Activated T-cell treated with anti-CD3 and anti-CD28 coated beads, Interleukin-2, amount 50 U/mL, for 24 hours (primary cell): Measurements from ENCODE around the gene TMEM256.

ENCODE experiments used
- DNase-seq: peaks from one replicate; pipeline ENCODE4 v3.0.0-alpha.2; 2020
- H3K27ac Mint-ChIP-seq: 2 replicates; pipeline ENCODE4 v1.8.0; 2020; ENCODE audit warnings: mild to moderate bottlenecking, mixed read lengths
- H3K27me3 Mint-ChIP-seq: 2 replicates; pipeline ENCODE4 v1.8.0; 2020; ENCODE audit warnings: mixed read lengths
- H3K36me3 Mint-ChIP-seq: 2 replicates; pipeline ENCODE4 v1.8.0; 2020; ENCODE audit warnings: low read depth, mixed read lengths
- H3K4me1 Mint-ChIP-seq: 2 replicates; pipeline ENCODE4 v1.8.0; 2020; ENCODE audit warnings: low read depth, mixed read lengths
- H3K4me3 Mint-ChIP-seq: 2 replicates; pipeline ENCODE4 v1.8.0; 2020; ENCODE audit warnings: mild to moderate bottlenecking, moderate library complexity, mixed read lengths
- H3K9me3 Mint-ChIP-seq: 2 replicates; pipeline ENCODE4 v1.8.0; 2020; ENCODE audit warnings: mixed read lengths

Gene TMEM256

DNA sequence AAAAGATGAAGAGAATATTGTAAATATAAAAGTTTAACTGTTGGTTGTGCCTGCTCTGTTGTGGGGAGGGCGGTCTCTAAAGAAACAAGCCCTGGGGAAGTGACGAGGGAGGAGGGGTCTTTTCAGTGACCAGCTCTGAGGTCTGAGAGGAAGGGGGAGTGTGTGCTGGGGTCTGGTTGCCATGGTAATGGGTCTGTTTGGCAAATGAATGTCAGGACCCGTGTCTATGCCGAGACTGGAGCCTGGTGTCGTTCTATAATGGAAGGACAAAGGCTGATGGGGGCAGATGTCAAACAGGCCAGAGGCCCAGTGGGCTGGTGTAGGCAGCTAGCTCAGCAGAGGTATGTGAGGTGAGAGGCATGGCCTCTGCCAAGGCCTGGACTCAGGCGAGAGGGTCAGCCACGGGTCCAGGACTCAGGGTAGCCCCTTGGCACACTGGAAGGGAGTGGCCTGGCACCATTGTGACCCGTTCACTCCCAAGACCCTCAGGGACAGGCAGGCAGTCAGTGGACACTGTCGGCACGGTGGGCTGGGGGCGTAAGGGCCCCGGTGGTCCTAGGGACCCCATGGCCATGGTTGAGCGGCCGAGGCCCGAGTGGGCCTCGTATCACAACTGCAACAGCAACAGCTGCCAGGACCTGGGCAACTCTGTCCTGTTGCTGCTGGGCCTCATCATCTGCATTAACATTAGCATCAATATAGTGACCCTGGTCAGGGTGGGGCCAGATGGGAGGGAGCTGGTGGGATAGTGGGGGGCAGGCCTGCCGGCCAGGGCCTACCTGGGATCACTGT, 16.1 kb upstream of the TMEM256 start, which contains the start of gene SPEM1:
TSS of gene SPEM1 (plus strand) at position 506 of the 792 bp plus-strand sequence. CDS start at position 567, 61 bp downstream.
- DNase-seq = no peak
- H3K27me3 Mint-ChIP-seq = no peaks in the 10 kb centered on the region
- H3K9me3 Mint-ChIP-seq = no peaks in the 10 kb centered on the region
- H3K36me3 Mint-ChIP-seq = no peaks in the 10 kb centered on the region
- no peak within 1 kb of the TSS for H3K4me3 Mint-ChIP-seq
- no peak within 1 kb of the TSS for H3K27ac Mint-ChIP-seq
- no peaks in the 10 kb centered on the region for H3K4me1 Mint-ChIP-seq

DNA sequence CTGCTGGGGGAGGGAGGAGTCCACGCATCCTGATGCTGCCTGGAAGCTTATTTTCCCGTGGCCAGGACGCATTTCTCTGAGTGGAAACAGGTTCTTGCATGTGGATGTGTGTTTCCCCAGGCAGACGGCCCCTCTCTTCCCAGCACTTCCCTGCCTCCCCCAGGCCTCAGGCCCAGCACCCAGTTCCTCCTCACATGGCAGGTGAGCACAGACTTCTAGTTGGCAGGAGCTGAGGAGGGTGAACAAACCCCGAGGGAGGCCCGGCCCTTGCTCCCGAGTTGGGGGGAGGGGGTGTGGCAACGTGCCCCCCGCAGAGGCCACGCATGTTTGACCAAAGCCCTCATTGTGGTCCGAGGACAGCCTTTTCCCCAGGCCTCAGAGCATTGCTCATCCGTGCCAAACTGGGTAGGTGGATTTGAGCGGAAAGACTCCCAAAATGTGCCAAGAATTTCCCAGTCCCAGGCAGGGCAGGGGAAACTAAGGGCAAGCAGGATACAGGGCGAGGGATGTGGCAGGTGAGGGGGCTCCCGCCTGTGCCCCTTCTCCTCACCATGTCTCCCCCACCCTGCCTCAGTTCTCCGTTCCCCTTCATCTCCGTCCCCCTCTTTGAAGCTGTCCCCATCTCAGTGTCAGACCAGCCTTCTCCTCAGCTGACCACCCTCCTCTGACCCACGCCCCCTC, 14.7 kb upstream of the TMEM256 start:
- H3K27ac Mint-ChIP-seq = no peak overlapping the region
- no peaks in the 10 kb centered on the region for H3K27me3 Mint-ChIP-seq
- H3K4me1 Mint-ChIP-seq = no peaks in the 10 kb centered on the region
- DNase-seq = no peak
- no peaks in the 10 kb centered on the region for H3K9me3 Mint-ChIP-seq
- H3K4me3 Mint-ChIP-seq = no peak overlapping the region
- no peaks in the 10 kb centered on the region for H3K36me3 Mint-ChIP-seq

DNA sequence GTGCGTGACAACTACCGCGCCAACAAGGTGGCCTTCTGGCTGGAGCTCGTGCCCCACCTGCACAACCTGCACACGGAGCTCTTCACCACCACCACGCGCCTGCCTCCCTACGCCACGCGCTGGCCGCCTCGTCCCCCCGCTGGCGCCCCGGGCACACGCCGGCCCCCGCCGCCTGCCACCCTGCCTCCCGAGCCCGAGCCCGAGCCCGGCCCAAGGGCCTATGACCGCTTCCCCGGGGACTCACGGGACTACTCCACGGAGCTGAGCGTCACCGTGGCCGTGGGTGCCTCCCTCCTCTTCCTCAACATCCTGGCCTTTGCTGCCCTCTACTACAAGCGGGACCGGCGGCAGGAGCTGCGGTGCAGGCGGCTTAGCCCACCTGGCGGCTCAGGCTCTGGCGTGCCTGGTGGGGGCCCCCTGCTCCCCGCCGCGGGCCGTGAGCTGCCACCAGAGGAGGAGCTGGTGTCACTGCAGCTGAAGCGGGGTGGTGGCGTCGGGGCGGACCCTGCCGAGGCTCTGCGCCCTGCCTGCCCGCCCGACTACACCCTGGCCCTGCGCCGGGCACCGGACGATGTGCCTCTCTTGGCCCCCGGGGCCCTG, 13.3 kb upstream of the TMEM256 start:
- Mint-ChIP-seq H3K36me3 (no peaks in the 10 kb centered on the region), H3K4me3 (no peak overlapping the region), H3K9me3 (no peaks in the 10 kb centered on the region), H3K27ac (no peak overlapping the region), H3K4me1 (no peaks in the 10 kb centered on the region), H3K27me3 (no peaks in the 10 kb centered on the region)
- DNase-seq = no peak

DNA sequence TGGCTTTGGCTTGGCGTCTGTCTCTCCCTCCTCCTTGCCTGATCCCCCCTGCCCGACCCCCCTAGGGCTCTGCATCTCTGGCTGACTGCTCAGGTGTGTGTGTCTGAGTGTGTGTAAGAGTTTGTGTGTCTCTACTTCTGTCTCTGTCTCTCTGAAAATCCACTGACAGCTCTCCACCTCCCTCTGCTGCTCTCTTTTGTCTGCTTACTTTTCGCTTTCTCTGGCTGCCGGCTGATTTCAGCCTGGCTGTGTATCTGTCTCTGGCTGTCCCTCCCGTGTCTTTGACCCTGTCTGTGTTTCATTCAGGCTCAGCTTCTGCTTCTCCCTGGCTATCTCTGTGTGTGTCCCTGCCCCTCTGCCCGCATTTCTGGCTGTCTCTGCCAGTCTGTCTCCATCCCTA, 12.4 kb upstream of the TMEM256 start:
- Mint-ChIP-seq H3K4me3 (no peak overlapping the region), H3K27ac (no peak overlapping the region), H3K9me3 (no peaks in the 10 kb centered on the region), H3K4me1 (no peaks in the 10 kb centered on the region), H3K27me3 (no peaks in the 10 kb centered on the region), H3K36me3 (no peaks in the 10 kb centered on the region)
- DNase-seq = no peak

DNA sequence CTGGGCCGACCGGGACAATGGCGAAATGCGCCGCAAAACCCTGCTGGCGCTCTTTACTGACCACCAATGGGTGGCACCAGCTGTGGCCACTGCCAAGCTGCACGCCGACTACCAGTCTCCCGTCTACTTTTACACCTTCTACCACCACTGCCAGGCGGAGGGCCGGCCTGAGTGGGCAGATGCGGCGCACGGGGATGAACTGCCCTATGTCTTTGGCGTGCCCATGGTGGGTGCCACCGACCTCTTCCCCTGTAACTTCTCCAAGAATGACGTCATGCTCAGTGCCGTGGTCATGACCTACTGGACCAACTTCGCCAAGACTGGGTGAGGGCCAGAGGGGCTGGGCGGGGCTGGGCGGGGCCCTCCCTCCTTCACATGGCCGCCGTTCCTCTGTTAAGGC, 11.9 kb upstream of the TMEM256 start:
- Mint-ChIP-seq H3K27me3 (no peaks in the 10 kb centered on the region), H3K36me3 (no peaks in the 10 kb centered on the region)
- no peak for DNase-seq

DNA sequence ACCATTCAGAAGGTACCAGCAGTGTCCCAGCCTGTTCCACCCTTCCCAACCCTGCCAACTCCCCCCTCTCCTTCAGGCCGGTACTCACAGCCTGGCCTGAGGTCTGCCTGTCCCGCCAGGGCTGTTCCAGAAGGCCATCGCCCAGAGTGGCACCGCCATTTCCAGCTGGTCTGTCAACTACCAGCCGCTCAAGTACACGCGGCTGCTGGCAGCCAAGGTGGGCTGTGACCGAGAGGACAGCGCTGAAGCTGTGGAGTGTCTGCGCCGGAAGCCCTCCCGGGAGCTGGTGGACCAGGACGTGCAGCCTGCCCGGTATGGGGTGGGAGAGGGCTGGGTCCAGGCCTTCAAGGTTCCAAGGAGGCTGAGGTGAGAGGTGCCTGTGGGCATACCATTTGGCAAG, 10.9 kb upstream of the TMEM256 start:
- DNase-seq = no peak
- no peaks in the 10 kb centered on the region for H3K9me3 Mint-ChIP-seq
- H3K27me3 Mint-ChIP-seq = no peaks in the 10 kb centered on the region
- H3K4me3 Mint-ChIP-seq = no peak overlapping the region
- no peaks in the 10 kb centered on the region for H3K4me1 Mint-ChIP-seq
- H3K27ac Mint-ChIP-seq = no peak overlapping the region
- H3K36me3 Mint-ChIP-seq = no peaks in the 10 kb centered on the region

More for the DNA sequence above, 11.9 kb upstream of the TMEM256 start:
- no peaks in the 10 kb centered on the region for H3K4me1 Mint-ChIP-seq
- H3K27ac Mint-ChIP-seq = no peak overlapping the region
- H3K9me3 Mint-ChIP-seq = no peaks in the 10 kb centered on the region
- no peak overlapping the region for H3K4me3 Mint-ChIP-seq

GRCh38 chr17:7413346-7413985, 9.6 kb upstream of the TMEM256 start:
- H3K4me3 Mint-ChIP-seq = no peak overlapping the region
- peaks cover 3% of the 10 kb centered on the region for H3K4me1 Mint-ChIP-seq
- H3K27ac Mint-ChIP-seq = no peak overlapping the region
- H3K9me3 Mint-ChIP-seq = no peaks in the 10 kb centered on the region
- no peak for DNase-seq
- H3K27me3 Mint-ChIP-seq = no peaks in the 10 kb centered on the region
- H3K36me3 Mint-ChIP-seq = no peaks in the 10 kb centered on the region

GRCh38 chr17:7411427-7411750, 7.5 kb upstream of the TMEM256 start:
- H3K36me3 Mint-ChIP-seq = no peaks in the 10 kb centered on the region
- no peak for DNase-seq
- H3K9me3 Mint-ChIP-seq = no peaks in the 10 kb centered on the region
- no peak overlapping the region for H3K4me3 Mint-ChIP-seq
- peaks cover 3% of the 10 kb centered on the region for H3K4me1 Mint-ChIP-seq
- H3K27me3 Mint-ChIP-seq = no peaks in the 10 kb centered on the region
- no peak overlapping the region for H3K27ac Mint-ChIP-seq

- Mint-ChIP-seq H3K9me3 (no peaks in the 10 kb centered on the region), H3K27ac (no peak overlapping the region), H3K4me3 (no peak overlapping the region)
Measured at GRCh38 chr17:7410634-7411426, 6.9 kb upstream of the TMEM256 start.

DNA sequence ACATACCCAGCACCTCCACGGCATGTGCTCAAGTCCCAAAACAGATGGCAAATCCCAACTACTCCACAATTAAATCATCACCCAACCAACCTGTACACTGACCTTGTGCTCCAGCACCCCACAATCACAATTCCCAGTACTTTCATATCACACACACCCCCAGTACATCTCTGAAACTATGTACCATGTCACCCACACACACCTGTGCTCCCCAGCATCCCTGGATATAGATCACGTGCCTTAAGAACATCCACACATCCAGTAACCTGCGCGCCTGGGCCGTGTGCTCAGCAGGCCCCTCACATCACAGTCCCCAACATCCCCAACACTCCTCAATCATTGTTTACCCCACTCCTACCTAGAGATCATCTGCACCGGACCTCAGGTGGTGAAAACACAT, 5.8 kb upstream of the TMEM256 start:
- Mint-ChIP-seq H3K27ac (no peak overlapping the region), H3K4me3 (no peak overlapping the region), H3K36me3 (no peaks in the 10 kb centered on the region), H3K27me3 (peaks cover 8% of the 10 kb centered on the region), H3K4me1 (peaks cover 7% of the 10 kb centered on the region), H3K9me3 (no peaks in the 10 kb centered on the region)
- DNase-seq = no peak

More at GRCh38 chr17:7410634-7411426, 6.9 kb upstream of the TMEM256 start:
- no peak for DNase-seq
- H3K4me1 Mint-ChIP-seq = peaks cover 3% of the 10 kb centered on the region
- peaks cover 4% of the 10 kb centered on the region for H3K27me3 Mint-ChIP-seq
- no peaks in the 10 kb centered on the region for H3K36me3 Mint-ChIP-seq

DNA sequence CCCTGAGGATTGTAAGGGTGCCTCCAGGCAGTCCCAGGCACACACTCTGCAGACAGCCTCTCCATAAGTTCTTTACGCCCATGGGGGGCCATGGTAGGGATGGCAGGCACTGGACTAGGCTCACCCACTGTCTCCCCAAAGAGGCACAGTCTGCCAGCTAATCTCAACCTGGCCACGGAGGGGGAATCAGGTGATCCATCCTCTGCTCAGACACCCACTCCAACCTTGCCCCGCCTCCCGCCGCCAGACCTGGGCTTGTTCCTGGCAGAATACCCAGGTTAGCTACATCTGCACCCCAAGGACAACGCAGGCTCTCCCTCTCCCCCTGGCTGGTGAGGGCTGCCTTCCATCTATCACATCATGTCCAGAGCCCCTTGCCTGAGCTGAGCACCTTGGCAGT, 5.0 kb upstream of the TMEM256 start:
- DNase-seq = no peak
- Mint-ChIP-seq H3K27me3 (peaks cover 8% of the 10 kb centered on the region), H3K4me3 (no peak overlapping the region), H3K36me3 (peaks cover under 1% of the 10 kb centered on the region), H3K9me3 (no peaks in the 10 kb centered on the region), H3K27ac (peak overlapping the region; percentile 36), H3K4me1 (peaks cover 7% of the 10 kb centered on the region)

GRCh38 chr17:7408252-7408727, 4.4 kb upstream of the TMEM256 start:
- DNase-seq = peak; percentile 57
- H3K4me1 Mint-ChIP-seq = peaks cover 7% of the 10 kb centered on the region
- H3K4me3 Mint-ChIP-seq = no peak overlapping the region
- H3K9me3 Mint-ChIP-seq = no peaks in the 10 kb centered on the region
- H3K27me3 Mint-ChIP-seq = peaks cover 8% of the 10 kb centered on the region
- H3K36me3 Mint-ChIP-seq = peaks cover 6% of the 10 kb centered on the region
- H3K27ac Mint-ChIP-seq = no peak overlapping the region

GRCh38 chr17:7407485-7408251, 3.8 kb upstream of the TMEM256 start, which contains the start of gene NLGN2:
TSS of gene NLGN2 (plus strand) at chr17:7407845. CDS start at chr17:7408256, 411 bp downstream.
- H3K4me3 Mint-ChIP-seq = no peak within 1 kb of the TSS
- peaks cover 8% of the 10 kb centered on the region for H3K27me3 Mint-ChIP-seq
- no peak for DNase-seq
- H3K9me3 Mint-ChIP-seq = no peaks in the 10 kb centered on the region
- H3K36me3 Mint-ChIP-seq = peaks cover 7% of the 10 kb centered on the region
- H3K4me1 Mint-ChIP-seq = peaks cover 14% of the 10 kb centered on the region
- no peak within 1 kb of the TSS for H3K27ac Mint-ChIP-seq
